ENCODE data around the gene LRMDA. TPM values are rescaled to one million over a fixed set of nuclear protein-coding genes. Genes with fewer than 3 reads are reported as not detected.
"Not testable (repeated sequence)": the region's sequence is repeated elsewhere in the genome, so short reads cannot be mapped to it uniquely, and the experiment has no call there.

LRMDA gene
- total and polyA plus RNA-seq, 2 of the 4 experiments (the other 2 are of a cell fraction) = 0.07 TPM; not detected in 1

GRCh38 chr10:75766752-75767151 lies 335.3 kb downstream of the LRMDA start:
- H4K91ac ChIP-seq (ENCODE audit: insufficient read depth, low read depth, low read length); H3K56ac ChIP-seq (ENCODE audit: extremely low read depth, insufficient read depth, low read length); intact Hi-C loops (cut with micrococcal nuclease); H3K4me1 ChIP-seq (ENCODE audit: control insufficient read depth, insufficient read depth, low read length); BruUV-seq (replicated peaks); H3K4me3 ChIP-seq (ENCODE audit: insufficient read depth, low read depth, low read length); H2AK9ac ChIP-seq (replicated peaks; ENCODE audit: low read depth, low read length, poor library complexity); DNase-seq; H3K23ac ChIP-seq (ENCODE audit: low read depth, low read length); ATAC-seq (ENCODE audit: low read depth); H3K36me3 ChIP-seq (ENCODE audit: control insufficient read depth, insufficient read depth, low read length); H2BK15ac ChIP-seq (ENCODE audit: low read depth, low read length); CTCF ChIA-PET; H3K18ac ChIP-seq (ENCODE audit: low read depth, low read length); H3K27ac ChIP-seq (ENCODE audit: insufficient read depth, low read length); H3K9ac ChIP-seq (ENCODE audit: low read depth, low read length); H3K9me1 ChIP-seq (ENCODE audit: insufficient read depth, low read length); H3K4ac ChIP-seq (ENCODE audit: low read depth, low read length); dilution Hi-C loops (cut with HindIII; ENCODE audit: low sequenced_read_pairs, unreplicated experiment); H2AK5ac ChIP-seq (ENCODE audit: low read depth, low read length); H4K20me1 ChIP-seq (ENCODE audit: insufficient read depth, low read length); H3K79me1 ChIP-seq (ENCODE audit: low read depth in 1 of 2, low read length in 2 of 2); H2AFZ ChIP-seq (replicated peaks; ENCODE audit: low read length, poor library complexity); H2BK120ac ChIP-seq (ENCODE audit: low read depth, low read length); H3K14ac ChIP-seq (replicated peaks; ENCODE audit: low read depth, low read length); H3K4me2 ChIP-seq (ENCODE audit: low read depth, low read length); H2BK20ac ChIP-seq (ENCODE audit: low read depth, low read length); H2BK5ac ChIP-seq (ENCODE audit: low read depth, low read length, poor library complexity, severe bottlenecking); POLR2A ChIA-PET (ENCODE audit: unreplicated experiment); H4K5ac ChIP-seq (ENCODE audit: low read depth, low read length); H3K27me3 ChIP-seq (ENCODE audit: control insufficient read depth, insufficient read depth, low read length); H4K8ac ChIP-seq (ENCODE audit: low read depth in 2 of 2, low read length in 2 of 2); H3K9me3 ChIP-seq (ENCODE audit: control insufficient read depth, insufficient read depth, low read length); in situ Hi-C loops (cut with MboI; ENCODE audit: low sequenced_read_pairs): not testable (repeated sequence)
- no CpG with 5 or more reads among the region's 4 CpGs for WGBS, 2 experiments (ENCODE audit: extremely low coverage in 2 of 2, insufficient read length in 1 of 2)

Measured in IMR-90 (cell line).